ENCODE data around the gene GPR82. TPM values are rescaled to one million over a fixed set of nuclear protein-coding genes. Genes with fewer than 3 reads are reported as not detected.

GPR82 gene
- total RNA-seq, 1 donor from 2014 or later, result 0.65 TPM

- no peak for ATAC-seq
- H3K4me1 ChIP-seq, result no peaks in the 10 kb centered on the region
- DNase-seq, result no peak
- H3K9me3 ChIP-seq, result no peaks in the 10 kb centered on the region
- intact Hi-C loops (cut with DNase I), result no loop called here
- no peak for TF ChIP-seq CTCF (IDR thresholded peaks at IDR 0.05)
- no peak overlapping the region for H3K4me3 ChIP-seq
- no peak overlapping the region for H3K27ac ChIP-seq
- H3K27me3 ChIP-seq (ENCODE audit: low read depth), result no peaks in the 10 kb centered on the region
- no peaks in the 10 kb centered on the region for H3K36me3 ChIP-seq
These were observed 37.2 kb downstream of the GPR82 start for GRCh38 chrX:41761169-41761568.

DNA sequence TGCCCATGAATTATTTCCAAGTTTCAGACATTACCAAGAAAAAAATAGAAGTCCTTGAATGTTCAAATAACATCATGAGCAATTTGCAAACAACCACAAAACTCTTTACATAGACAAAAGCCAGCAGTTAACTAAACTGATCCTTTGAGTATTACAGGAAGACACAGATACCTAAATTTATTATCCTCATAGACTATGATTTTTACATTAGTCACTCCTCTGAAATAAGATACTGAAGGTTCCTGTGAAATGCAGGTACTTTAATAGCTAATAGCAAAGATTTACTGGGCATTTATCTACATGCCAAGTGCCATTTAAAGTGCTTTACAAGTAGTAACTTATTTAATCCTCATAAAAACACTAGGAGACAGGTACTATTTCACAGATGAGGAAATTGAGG is 37.7 kb downstream of the GPR82 start:
- H3K27me3 ChIP-seq (ENCODE audit: low read depth), result no peaks in the 10 kb centered on the region
- H3K36me3 ChIP-seq, result no peaks in the 10 kb centered on the region
- no peak overlapping the region for H3K27ac ChIP-seq
- no peaks in the 10 kb centered on the region for H3K4me1 ChIP-seq
- no peak for TF ChIP-seq CTCF (IDR thresholded peaks at IDR 0.05)
- no peak overlapping the region for H3K4me3 ChIP-seq
- intact Hi-C loops (cut with DNase I), result no loop called here
- no peak for DNase-seq
- no peak for ATAC-seq
- no peaks in the 10 kb centered on the region for H3K9me3 ChIP-seq

DNA sequence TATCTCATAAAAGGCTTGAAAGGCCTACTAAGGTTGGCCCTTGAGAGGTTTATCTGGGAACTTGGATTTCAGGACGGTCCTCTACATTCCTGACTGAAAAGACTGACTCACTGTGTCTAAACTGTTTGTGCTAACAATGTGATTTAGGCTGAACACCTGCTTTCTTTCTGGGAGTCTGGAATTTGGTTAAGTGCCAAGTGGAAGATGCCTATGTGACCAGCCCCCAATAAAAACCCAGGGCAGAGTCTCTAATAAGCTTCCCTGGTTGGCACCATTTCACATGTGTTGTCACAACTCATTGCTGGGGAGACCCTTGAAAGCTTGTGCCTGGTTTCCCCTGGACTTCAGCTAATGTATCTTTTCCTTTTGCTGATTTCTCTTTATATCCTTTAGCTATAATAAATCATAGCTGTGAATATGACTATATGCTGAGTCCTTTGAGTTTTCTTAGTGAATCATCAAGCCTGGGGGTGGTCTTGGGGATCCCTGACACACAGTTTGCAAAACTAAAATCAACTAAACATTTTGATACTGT is 55.1 kb downstream of the GPR82 start:
- H3K27ac ChIP-seq, result no peak overlapping the region
- no peaks in the 10 kb centered on the region for H3K27me3 ChIP-seq (ENCODE audit: low read depth)
- H3K4me1 ChIP-seq, result no peaks in the 10 kb centered on the region
- intact Hi-C loops (cut with DNase I), result no loop called here
- no peaks in the 10 kb centered on the region for H3K9me3 ChIP-seq
- H3K36me3 ChIP-seq, result no peaks in the 10 kb centered on the region
- DNase-seq (no peak), ATAC-seq (peak in 1 of 2 donors; percentile 82)
- no peak overlapping the region for H3K4me3 ChIP-seq
- no peak for TF ChIP-seq CTCF (IDR thresholded peaks at IDR 0.05)

Other genes starting within 250 kb of the GPR82 start
- gene GPR34, start 35.2 kb upstream of the GPR82 start, total RNA-seq, result 33.6 TPM
- 38.2 TPM for gene CASK, start 199.4 kb downstream of the GPR82 start, total RNA-seq